Stomach (tissue), 9 donors: ENCODE measurements around the gene SLBP. TPM values are rescaled to one million over a fixed set of nuclear protein-coding genes. Genes with fewer than 3 reads are reported as not detected.

Experiments
- DNase-seq, 2 donors: peaks; one replicate each; pipeline versions ENCODE4 v3.0.0 to v3.0.0-alpha.2; 2013 to 2019
- H3K27ac ChIP-seq, 5 donors: fragments of 200-600 bp in 4 of 5; sonication (generic) in 4 of 5; one replicate each; pipeline ENCODE4 v1.5.1; 2013 to 2019; ENCODE audit warnings: mild to moderate bottlenecking in 1 of 5, moderate library complexity in 1 of 5
- H3K27me3 ChIP-seq, 3 donors: fragments of 200-600 bp; sonication (generic); one replicate each; pipeline ENCODE4 v1.5.1; 2017 to 2019; ENCODE audit warnings: mixed run types in 1 of 3
- H3K36me3 ChIP-seq, 4 donors: fragments of 200-600 bp; sonication (generic); 1 replicate in 3 of 4; 2 replicates in 1 of 4; pipeline ENCODE4 v1.5.1; 2016 to 2019
- H3K4me1 ChIP-seq, 4 donors: fragments of 200-600 bp; sonication (generic); one replicate each; pipeline ENCODE4 v1.5.1; 2016 to 2019
- H3K4me3 ChIP-seq, 4 donors: fragments of 200-600 bp; sonication (generic) in 3 of 4; one replicate each; pipeline ENCODE4 v1.5.1; 2016 to 2019; ENCODE audit warnings: mild to moderate bottlenecking in 1 of 4
- H3K9me3 ChIP-seq, 4 donors: fragments of 200-600 bp; sonication (generic); one replicate each; pipeline ENCODE4 v1.5.1; 2016 to 2019
- EP300 ChIP-seq: sonication (generic); formaldehyde crosslinking; IDR thresholded peaks from one replicate; pipeline ENCODE4 v1.6.1; 2017; ENCODE audit warnings: antibody characterized with exemption
- POLR2A ChIP-seq, 4 donors: fragments of 450-650 bp; IDR thresholded peaks; one replicate each; pipeline ENCODE4 v1.6.1; 2016; ENCODE audit warnings: antibody characterized with exemption in 4 of 4, control low read depth in 2 of 4, mild to moderate bottlenecking in 1 of 4, moderate library complexity in 1 of 4
- POLR2AphosphoS5 ChIP-seq, 3 donors: sonication (generic); formaldehyde crosslinking; IDR thresholded peaks; one replicate each; pipeline ENCODE4 v1.6.1; 2016; ENCODE audit warnings: antibody characterized with exemption in 3 of 3
- WGBS, 5 donors: extraction: QIAGEN DNeasy Blood & Tissue Kit in 3 of 5; methylation state at CpG; one replicate each; pipeline versions ENCODE4 v1.1.5 to v1.1.7; 2013 to 2018; 5-methylcytosine and 5-hydroxymethylcytosine counted together
- intact Hi-C: fragments of 100-400 bp; cut with DNase I; formaldehyde crosslinking; loops from one replicate; pipeline ENCODE4 v1.15.1; 2023; ENCODE audit warnings: low total_unique reads
- polyA plus RNA-seq, 3 donors: library from polyadenylated mRNA; stranded (reverse); fragments of 200-250 nt; gene quantifications; one replicate each; pipeline ENCODE4 v1.2.3, GENCODE V29; 2013
- total RNA-seq, 5 donors: library from RNA; depleted of rRNA; stranded (reverse); fragments of >200 nt; gene quantifications; one replicate each; pipeline versions ENCODE4 v1.1.0 to v1.2.3, GENCODE V29; 2014 to 2016
- TF ChIP-seq, protein P1 (sequence below), 7 experiments: fragments of 450-650 bp in 4 of 7; fragments of 200-600 bp in 3 of 7; sonication (generic) in 3 of 7; IDR thresholded peaks; one replicate each; pipeline ENCODE4 v1.5.1; 2016 to 2019; ENCODE audit warnings: antibody characterized with exemption in 7 of 7, control low read depth in 2 of 7, mild to moderate bottlenecking in 1 of 7
- donor health status: healthy with polysubstance abuse.
- donor health status: Bipolar disorder and iron deficiency.
- donor health status: healthy.

The SLBP gene
- total and polyA plus RNA-seq, 8 donors, result 28.3 to 163 (median 38.1) TPM

DNA sequence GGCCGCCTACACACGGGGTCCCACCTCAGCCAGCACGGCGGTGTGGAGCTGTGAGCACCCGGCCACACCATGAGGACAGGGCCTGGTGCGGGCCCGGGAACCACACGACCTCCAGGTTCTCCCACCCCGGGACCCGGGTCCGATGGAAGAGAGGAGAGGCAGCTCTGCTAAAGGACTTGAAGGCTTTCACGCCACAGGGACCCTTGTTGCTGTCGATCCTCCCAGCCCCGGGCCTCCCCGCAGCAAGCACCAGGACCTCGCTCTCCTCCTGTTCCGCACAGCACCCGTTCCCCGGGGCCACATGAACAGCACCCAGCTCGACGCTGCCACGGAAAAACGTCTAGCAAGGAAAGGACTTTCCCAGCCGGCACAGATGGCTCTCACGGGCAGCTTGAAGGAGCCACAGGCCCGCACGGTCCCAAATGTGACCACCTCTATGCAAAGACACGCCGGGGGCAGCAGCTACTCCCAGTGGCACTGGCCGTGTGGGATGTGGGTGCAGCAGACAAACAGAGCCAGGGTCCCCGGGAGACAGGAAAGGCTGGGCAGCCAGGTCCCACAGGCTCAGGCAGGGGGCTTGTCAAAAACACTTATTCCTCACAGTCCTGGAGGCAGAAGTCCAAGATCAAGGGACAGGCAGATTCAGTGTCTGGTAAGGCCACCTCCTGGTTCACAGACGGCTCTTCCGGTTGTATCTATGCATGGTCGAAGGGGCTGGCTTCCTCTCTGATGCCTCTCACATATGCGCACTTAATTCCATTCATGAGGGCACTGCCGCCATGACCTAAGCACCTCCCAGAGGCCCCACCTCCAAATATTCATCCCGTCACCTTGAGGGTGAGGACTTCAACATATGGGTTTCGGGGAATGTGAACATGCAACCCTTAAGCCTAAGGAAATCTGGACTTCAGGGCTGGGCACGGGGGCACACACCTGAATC is 52.7 kb downstream of the SLBP start:
- peaks cover 0 to 17% (median 10%) of the 10 kb centered on the region in 4 donors for H3K36me3 ChIP-seq
- no peaks in the 10 kb centered on the region for H3K9me3 ChIP-seq
- H3K27me3 ChIP-seq, result no peaks in the 10 kb centered on the region
- no peak overlapping the region for H3K27ac ChIP-seq
- intact Hi-C loops, result no loop called here
- no peak for TF ChIP-seq POLR2AphosphoS5 (IDR thresholded peaks at IDR 0.05)
- TF ChIP-seq EP300, result no peak
- TF ChIP-seq, protein P1, sequence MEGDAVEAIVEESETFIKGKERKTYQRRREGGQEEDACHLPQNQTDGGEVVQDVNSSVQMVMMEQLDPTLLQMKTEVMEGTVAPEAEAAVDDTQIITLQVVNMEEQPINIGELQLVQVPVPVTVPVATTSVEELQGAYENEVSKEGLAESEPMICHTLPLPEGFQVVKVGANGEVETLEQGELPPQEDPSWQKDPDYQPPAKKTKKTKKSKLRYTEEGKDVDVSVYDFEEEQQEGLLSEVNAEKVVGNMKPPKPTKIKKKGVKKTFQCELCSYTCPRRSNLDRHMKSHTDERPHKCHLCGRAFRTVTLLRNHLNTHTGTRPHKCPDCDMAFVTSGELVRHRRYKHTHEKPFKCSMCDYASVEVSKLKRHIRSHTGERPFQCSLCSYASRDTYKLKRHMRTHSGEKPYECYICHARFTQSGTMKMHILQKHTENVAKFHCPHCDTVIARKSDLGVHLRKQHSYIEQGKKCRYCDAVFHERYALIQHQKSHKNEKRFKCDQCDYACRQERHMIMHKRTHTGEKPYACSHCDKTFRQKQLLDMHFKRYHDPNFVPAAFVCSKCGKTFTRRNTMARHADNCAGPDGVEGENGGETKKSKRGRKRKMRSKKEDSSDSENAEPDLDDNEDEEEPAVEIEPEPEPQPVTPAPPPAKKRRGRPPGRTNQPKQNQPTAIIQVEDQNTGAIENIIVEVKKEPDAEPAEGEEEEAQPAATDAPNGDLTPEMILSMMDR (IDR thresholded peaks at IDR 0.05), result no peak
- no peak for TF ChIP-seq POLR2A (IDR thresholded peaks at IDR 0.05)
- H3K4me3 ChIP-seq, result no peak overlapping the region
- no peak for DNase-seq
- H3K4me1 ChIP-seq, result no peaks in the 10 kb centered on the region
- WGBS, 5 donors, result 88 to 94% (median 93%) methylated on average over 36 to 39 of the region's 39 CpGs

DNA sequence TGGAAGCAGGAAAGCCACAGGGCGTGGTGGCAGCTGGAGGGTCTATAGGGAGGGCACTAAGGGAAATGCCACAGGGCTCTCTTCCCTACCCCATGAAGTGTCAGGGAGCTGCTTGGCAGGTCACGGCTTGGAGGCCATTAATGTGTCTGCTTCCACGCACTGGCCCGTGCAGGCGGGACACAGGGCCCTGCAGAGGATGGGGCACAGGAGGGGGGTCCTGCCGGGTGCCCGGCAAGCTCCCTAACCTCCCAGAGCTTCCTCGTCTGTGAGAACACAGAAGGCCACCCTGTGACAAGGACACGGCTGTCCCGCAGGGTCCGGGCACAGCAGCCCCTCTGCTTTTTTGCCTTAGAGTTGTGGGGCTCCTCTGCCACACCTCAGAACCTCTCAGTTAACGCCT is 53.5 kb downstream of the SLBP start:
- WGBS, 5 donors, result 90 to 98% (median 94%) methylated on average over 11 to 12 of the region's 12 CpGs
- H3K4me1 ChIP-seq, result no peaks in the 10 kb centered on the region
- no peak for DNase-seq
- no peaks in the 10 kb centered on the region for H3K27me3 ChIP-seq
- intact Hi-C loops, result no loop called here
- TF ChIP-seq POLR2AphosphoS5 (IDR thresholded peaks at IDR 0.05) (no peak), EP300 (no peak), POLR2A (IDR thresholded peaks at IDR 0.05) (no peak)
- TF ChIP-seq, protein P1 (IDR thresholded peaks at IDR 0.05), result no peak
- H3K9me3 ChIP-seq, result no peaks in the 10 kb centered on the region
- no peak overlapping the region for H3K27ac ChIP-seq
- H3K4me3 ChIP-seq, result no peak overlapping the region
- peaks cover 0 to 17% (median 10%) of the 10 kb centered on the region in 4 donors for H3K36me3 ChIP-seq

DNA sequence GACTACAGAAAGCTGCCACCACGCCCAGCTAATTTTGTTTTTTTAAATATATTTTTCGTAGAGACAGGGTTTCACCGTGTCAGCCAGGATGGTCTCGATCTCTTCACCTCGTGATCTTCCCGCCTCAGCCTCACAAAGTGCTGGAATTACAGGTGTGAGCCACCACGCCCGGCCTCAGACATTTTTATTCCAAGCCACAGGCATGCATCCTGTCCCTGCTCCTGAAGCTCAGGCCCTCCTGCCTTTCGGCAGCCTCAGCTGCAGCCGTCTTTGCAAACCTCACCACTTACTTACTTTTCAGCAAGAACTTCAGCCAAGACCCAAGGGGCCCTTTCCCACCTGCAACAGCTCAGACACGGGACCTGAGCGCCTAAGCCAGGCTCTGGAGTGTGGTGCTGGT is 54.0 kb downstream of the SLBP start:
- Histone ChIP-seq H3K27ac (no peak overlapping the region), H3K27me3 (no peaks in the 10 kb centered on the region), H3K36me3 (peaks cover 0 to 17% (median 10%) of the 10 kb centered on the region in 4 donors), H3K9me3 (no peaks in the 10 kb centered on the region), H3K4me1 (no peaks in the 10 kb centered on the region), H3K4me3 (no peak overlapping the region)
- 88 to 93% (median 92%) methylated on average over 12 of the region's 12 CpGs for WGBS, 5 donors
- DNase-seq, result no peak
- TF ChIP-seq POLR2AphosphoS5 (IDR thresholded peaks at IDR 0.05) (no peak), POLR2A (IDR thresholded peaks at IDR 0.05) (no peak), EP300 (no peak)
- TF ChIP-seq, protein P1 (IDR thresholded peaks at IDR 0.05), result no peak
- intact Hi-C loops, result no loop called here

DNA sequence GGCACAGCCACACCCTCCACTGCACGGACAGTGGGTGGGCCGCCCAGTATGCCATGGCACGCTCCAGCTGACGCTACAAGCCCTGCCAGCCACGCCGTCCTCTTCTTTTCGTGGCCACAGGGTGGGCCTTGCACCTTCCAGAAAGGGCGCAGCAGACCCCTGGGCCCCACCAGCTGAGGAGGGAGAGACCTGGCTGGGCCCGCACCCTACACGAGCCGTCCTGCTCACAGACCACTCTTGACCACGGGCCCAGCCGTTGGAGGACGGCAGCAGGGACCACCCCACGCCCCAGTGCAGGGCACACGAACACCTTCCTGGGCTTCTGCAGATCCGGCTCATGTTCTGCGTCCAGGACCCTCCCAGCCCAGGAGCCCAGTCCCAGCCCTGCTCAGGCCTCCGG is 55.1 kb downstream of the SLBP start:
- no peak for DNase-seq
- TF ChIP-seq, protein P1 (IDR thresholded peaks at IDR 0.05), result no peak
- H3K36me3 ChIP-seq, result peaks cover 0 to 17% (median 10%) of the 10 kb centered on the region in 4 donors
- no peaks in the 10 kb centered on the region for H3K4me1 ChIP-seq
- WGBS, 5 donors, result 92 to 96% (median 95%) methylated on average over 18 to 19 of the region's 19 CpGs
- H3K27ac ChIP-seq, result no peak overlapping the region
- H3K9me3 ChIP-seq, result no peaks in the 10 kb centered on the region
- intact Hi-C loops, result no loop called here
- H3K4me3 ChIP-seq, result no peak overlapping the region
- H3K27me3 ChIP-seq, result no peaks in the 10 kb centered on the region
